SU-DHL-6 (cell line): ENCODE results near the gene MAML2.

Experiments
- EZH2phosphoT487 ChIP-seq: fragments of 200-600 bp; sonication (generic), shearing (Covaris generic); conservative IDR thresholded peaks from 2 replicates; pipeline ENCODE4 v1.6.1; 2018; ENCODE audit warnings: mild to moderate bottlenecking, antibody characterized with exemption, low read length, moderate library complexity, mixed read lengths
- TF ChIP-seq, protein P1 (sequence below): fragments of 200-600 bp; sonication (generic); IDR thresholded peaks from one replicate; pipeline ENCODE4 v1.5.1; 2017; ENCODE audit warnings: antibody characterized with exemption, mild to moderate bottlenecking, low read length, moderate library complexity; ENCODE audit not compliant: insufficient read depth, poor library complexity, severe bottlenecking

DNA sequence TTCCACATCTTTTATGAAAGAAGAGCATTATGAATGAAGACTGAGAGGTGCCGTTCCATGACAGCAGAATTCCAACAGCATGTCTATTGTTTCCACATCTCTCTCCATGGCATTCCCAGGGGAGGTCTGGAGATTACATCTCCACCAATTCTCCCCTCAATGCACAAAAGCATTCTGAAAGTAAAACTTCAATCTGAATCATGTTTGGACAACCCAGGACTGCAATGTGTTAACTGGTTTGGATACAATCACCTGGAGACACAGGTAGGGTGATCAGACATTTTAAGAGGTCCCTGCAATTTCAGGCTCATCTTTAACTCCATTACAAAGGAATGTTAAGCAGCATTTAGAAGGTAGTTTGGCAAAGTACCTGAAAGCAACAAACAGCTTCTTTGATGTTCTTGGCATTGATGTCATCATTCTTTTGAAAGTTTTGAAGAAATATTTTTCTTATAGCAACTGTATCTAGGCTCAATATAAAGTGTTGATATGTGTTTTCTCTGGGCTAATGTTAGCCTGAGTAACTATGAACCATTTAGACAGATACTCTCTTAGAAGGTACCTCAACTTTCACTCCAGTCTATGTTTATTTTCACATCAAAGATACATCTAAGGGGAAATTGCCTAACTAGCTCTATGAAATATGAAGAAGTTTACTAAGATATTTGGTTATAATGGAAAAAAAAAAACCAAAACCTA is 237.6 kb downstream of the MAML2 start:
- TF ChIP-seq, protein P1, sequence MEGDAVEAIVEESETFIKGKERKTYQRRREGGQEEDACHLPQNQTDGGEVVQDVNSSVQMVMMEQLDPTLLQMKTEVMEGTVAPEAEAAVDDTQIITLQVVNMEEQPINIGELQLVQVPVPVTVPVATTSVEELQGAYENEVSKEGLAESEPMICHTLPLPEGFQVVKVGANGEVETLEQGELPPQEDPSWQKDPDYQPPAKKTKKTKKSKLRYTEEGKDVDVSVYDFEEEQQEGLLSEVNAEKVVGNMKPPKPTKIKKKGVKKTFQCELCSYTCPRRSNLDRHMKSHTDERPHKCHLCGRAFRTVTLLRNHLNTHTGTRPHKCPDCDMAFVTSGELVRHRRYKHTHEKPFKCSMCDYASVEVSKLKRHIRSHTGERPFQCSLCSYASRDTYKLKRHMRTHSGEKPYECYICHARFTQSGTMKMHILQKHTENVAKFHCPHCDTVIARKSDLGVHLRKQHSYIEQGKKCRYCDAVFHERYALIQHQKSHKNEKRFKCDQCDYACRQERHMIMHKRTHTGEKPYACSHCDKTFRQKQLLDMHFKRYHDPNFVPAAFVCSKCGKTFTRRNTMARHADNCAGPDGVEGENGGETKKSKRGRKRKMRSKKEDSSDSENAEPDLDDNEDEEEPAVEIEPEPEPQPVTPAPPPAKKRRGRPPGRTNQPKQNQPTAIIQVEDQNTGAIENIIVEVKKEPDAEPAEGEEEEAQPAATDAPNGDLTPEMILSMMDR, result no peak
- TF ChIP-seq EZH2phosphoT487, result no peak
